GM12891 (cell line): ENCODE data around the gene TMEM218.

ENCODE experiments used
- DNase-seq: peaks from one replicate; pipeline ENCODE4 v3.0.0; 2011; ENCODE audit warnings: low spot score; ENCODE audit not compliant: insufficient read length
- FAIRE-seq: peaks from 2 replicates; lab custom pipeline; 2011; peaks lifted over from hg19 to GRCh38; lab: Jason Lieb, UNC
- PAX5 ChIP-seq: IDR thresholded peaks from 2 replicates; pipeline ENCODE4 v1.6.1; 2011; ENCODE audit warnings: low read length, moderate library complexity, mild to moderate bottlenecking; ENCODE audit not compliant: insufficient read depth, severe bottlenecking
- POLR2A ChIP-seq: IDR thresholded peaks from 2 replicates; pipeline ENCODE4 v1.6.1; 2011; ENCODE audit warnings: low read depth, low read length, control low read depth
- POLR2AphosphoS5 ChIP-seq: IDR thresholded peaks from 2 replicates; pipeline ENCODE4 v1.6.1; 2011; ENCODE audit warnings: low read depth, low read length, control low read depth
- POU2F2 ChIP-seq: IDR thresholded peaks from 2 replicates; pipeline ENCODE4 v1.6.1; 2011; ENCODE audit warnings: low read depth, mild to moderate bottlenecking, control low read depth, low read length, moderate library complexity
- SPI1 ChIP-seq: IDR thresholded peaks from 2 replicates; pipeline ENCODE4 v1.6.1; 2011; ENCODE audit warnings: low read depth, low read length, control low read depth
- TAF1 ChIP-seq: IDR thresholded peaks from 2 replicates; pipeline ENCODE4 v1.6.1; 2011; ENCODE audit warnings: low read depth, low read length, control low read depth

TMEM218 gene

DNA sequence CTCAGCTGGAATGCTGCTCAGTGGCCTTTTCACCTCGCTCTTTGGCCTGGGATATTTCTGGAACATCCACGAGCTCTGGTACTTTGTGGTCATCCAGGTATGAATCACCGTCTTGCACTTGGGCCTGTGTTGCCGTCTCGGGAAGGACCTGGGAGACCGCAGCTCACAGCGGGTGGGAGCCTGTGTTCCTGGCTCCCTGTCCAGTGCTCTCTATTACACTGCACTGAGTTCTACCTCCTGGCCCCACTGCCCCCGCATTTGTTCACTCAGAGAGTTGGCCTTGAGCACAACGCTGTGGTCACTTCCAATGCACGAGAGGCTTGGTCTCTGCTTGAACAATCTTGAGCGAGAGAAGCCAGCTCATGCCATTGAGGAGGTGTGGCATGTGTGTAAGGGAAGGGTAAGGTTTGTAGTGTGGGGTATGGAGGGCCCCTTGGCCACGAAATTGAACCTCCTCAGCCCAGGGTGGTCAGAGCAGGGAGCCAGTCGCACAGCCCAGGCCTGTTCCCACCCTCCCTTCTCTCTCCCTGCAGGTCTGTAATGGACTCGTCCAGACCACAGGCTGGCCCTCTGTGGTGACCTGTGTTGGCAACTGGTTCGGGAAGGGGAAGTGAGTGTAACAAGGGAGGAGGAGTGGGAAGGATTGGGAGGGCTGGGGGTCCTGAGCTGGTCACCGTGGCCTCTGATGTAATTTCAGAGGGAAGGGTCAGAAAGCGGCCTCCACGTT lies 32.1 kb downstream of the TMEM218 start:
- FAIRE-seq: no peak
- TF ChIP-seq TAF1: no peak
- TF ChIP-seq POLR2A: no peak
- no peak for TF ChIP-seq SPI1
- TF ChIP-seq POU2F2: no peak
- no peak for TF ChIP-seq PAX5
- no peak for TF ChIP-seq POLR2AphosphoS5
- no peak for DNase-seq

DNA sequence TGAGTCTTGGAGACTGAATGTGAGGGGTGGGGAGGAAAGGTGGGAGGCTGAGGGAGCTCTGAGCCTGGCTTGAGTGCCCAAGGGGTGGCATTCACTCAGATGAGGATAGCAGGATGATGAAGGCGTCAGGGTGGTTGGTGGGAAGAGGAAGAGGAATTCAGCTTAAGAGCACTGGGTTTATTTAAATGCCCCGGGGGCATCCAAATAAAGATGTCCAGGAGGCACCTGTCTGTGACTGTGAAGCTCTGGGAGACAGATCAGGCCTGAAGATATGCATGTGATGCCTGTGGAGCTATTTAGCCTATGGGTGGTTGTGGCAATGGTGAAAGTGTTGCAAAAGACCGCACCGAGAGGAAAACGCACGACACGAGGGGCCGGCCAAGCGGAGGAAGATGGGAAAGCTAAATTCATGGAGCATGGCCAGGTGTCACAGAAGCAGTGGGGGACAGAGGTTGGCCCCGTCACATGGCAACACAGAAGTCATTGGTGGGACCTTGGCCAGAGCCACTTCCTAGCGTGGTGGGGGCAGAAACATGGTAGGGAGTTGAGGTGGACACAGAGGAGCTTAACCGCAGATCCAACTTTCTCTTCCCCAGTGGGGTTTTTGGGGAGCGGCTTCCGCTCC lies 32.8 kb downstream of the TMEM218 start:
- no peak for TF ChIP-seq POU2F2
- DNase-seq (no peak), FAIRE-seq (no peak)

DNA sequence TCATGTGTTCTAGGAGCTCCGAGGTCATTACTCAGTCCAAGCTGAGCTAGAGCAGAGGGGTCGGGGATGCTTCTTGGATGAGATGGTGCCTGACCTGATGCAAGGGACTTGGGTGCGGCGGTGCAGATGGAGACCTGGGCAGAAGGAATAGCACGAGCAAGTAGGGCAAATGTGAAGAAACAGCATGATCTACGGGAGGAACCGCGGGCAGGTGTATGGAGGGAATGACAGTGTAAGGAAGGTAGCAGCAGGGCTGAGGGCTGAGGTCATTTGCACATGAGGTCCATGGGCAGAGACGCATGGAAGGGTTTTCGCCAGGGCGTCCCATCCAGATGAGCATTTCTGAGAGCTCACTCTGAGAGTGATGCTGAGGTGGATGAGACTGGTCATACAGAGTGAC lies 33.4 kb downstream of the TMEM218 start:
- no peak for FAIRE-seq
- no peak for DNase-seq
- TF ChIP-seq TAF1 (no peak), PAX5 (no peak), POLR2A (no peak), SPI1 (no peak), POLR2AphosphoS5 (no peak), POU2F2 (no peak)

DNA sequence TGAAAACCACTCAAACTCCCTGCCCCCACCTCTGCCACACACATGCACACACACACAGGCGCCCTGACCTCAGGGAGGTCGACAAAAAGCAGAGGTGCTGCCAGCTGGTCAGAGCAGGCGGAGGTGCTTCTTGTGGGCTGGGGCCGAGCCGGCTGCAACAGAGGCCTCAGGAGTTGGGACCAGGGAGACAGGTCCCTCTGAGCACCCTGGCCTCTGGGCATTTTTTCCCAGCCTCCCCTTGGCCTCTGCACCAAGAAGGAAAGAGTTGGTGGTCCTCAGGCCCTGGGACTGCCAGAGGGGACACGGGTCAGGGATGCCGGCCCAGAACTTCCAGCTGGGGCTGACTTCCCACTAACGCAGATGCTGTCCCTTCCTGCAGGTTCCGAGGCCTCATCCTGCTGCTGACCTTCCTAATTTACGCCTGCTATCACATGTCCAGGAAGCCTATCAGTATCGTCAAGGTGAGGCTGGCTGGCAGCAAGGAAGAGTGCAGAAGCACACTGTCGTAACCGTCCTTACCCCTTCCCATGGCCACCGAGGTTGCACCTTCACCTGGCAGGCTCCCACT lies 35.0 kb downstream of the TMEM218 start:
- no peak for FAIRE-seq
- TF ChIP-seq POLR2AphosphoS5 (no peak), POLR2A (no peak), PAX5 (no peak), SPI1 (no peak), TAF1 (no peak), POU2F2 (no peak)
- no peak for DNase-seq

DNA sequence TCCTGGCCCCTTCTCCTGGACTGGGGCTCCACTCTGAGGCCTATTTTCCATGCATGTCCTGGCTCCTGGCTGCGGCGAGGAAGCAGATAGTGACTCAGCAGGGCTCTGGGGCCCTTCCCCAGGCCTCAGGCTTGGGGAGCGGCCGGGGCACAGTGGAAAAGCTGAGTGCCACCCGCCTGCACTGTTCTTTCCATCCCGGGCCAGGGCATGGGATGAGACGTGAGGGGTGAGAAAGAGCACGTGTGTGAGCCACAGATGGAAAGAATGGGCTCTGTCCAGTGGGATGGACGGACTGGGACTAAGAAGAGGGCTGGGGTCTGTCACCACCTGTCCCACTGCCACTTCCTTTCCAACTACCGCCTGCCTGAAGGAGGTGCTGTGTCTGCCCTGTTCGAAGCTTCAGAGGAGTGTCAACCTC lies 35.5 kb downstream of the TMEM218 start:
- peak; percentile 35 for FAIRE-seq
- TF ChIP-seq TAF1 (no peak), SPI1 (no peak), POLR2A (no peak), POU2F2 (no peak), POLR2AphosphoS5 (no peak), PAX5 (no peak)
- no peak for DNase-seq

GRCh38 chr11:125075242-125075625 lies 36.2 kb downstream of the TMEM218 start:
- FAIRE-seq (no peak), DNase-seq (no peak)
- TF ChIP-seq SPI1: no peak
- TF ChIP-seq TAF1: no peak
- TF ChIP-seq POU2F2: no peak
- TF ChIP-seq PAX5: no peak
- no peak for TF ChIP-seq POLR2AphosphoS5
- TF ChIP-seq POLR2A: no peak

GRCh38 chr11:125074511-125075241 lies 36.8 kb downstream of the TMEM218 start:
- no peak for TF ChIP-seq POU2F2
- no peak for TF ChIP-seq SPI1
- TF ChIP-seq TAF1: no peak
- TF ChIP-seq PAX5: no peak
- no peak for TF ChIP-seq POLR2A
- TF ChIP-seq POLR2AphosphoS5: no peak

GRCh38 chr11:125073616-125074483 lies 37.6 kb downstream of the TMEM218 start:
- FAIRE-seq: peak; percentile 9
- no peak for DNase-seq
- TF ChIP-seq TAF1 (no peak), SPI1 (no peak), PAX5 (no peak), POU2F2 (no peak), POLR2A (no peak), POLR2AphosphoS5 (no peak)

More at GRCh38 chr11:125074511-125075241, 36.8 kb downstream of the TMEM218 start:
- FAIRE-seq (no peak), DNase-seq (no peak)
